K562 (cell line): ENCODE data around the gene TMEM208. TPM values are rescaled to one million over a fixed set of nuclear protein-coding genes. Genes with fewer than 3 reads are reported as not detected.
A peak's percentile ranks its signal among the peaks of the same experiment; 100 is the strongest.

Source experiments
- ATF7 ChIP-seq: fragments of 450-650 bp; IDR thresholded peaks from 2 replicates; pipeline ENCODE4 v1.7.1; 2014; ENCODE audit warnings: mild to moderate bottlenecking, moderate library complexity
- CBX1 ChIP-seq: sonication (generic); IDR thresholded peaks from 2 replicates; pipeline ENCODE4 v1.6.1; 2016; ENCODE audit warnings: antibody characterized with exemption, low read depth, mild to moderate bottlenecking
- FOXK1 ChIP-seq: sonication (generic); formaldehyde crosslinking; IDR thresholded peaks from 2 replicates; pipeline ENCODE4 v1.8.0; 2022; ENCODE audit warnings: missing genetic modification reagents, mild to moderate bottlenecking, borderline replicate concordance
- FOXM1 ChIP-seq, 2 experiments: fragments of 450-650 bp in 1 of 2; sonication (generic) in 1 of 2; formaldehyde crosslinking in 1 of 2; IDR thresholded peaks; 2 replicates each; pipeline versions ENCODE4 v1.6.1 to v1.9.0; 2017 to 2022; ENCODE audit warnings: low read depth in 2 of 2, mild to moderate bottlenecking in 2 of 2, missing genetic modification reagents in 1 of 2, moderate library complexity in 1 of 2
- GABPB1 ChIP-seq: sonication (generic); formaldehyde crosslinking; IDR thresholded peaks from 2 replicates; pipeline ENCODE4 v1.8.0; 2022; ENCODE audit warnings: mild to moderate bottlenecking, missing genetic modification reagents
- IRF9 ChIP-seq: fragments of 450-650 bp; IDR thresholded peaks from 2 replicates; pipeline ENCODE4 v1.6.1; 2016; ENCODE audit warnings: missing biosample characterization, missing genetic modification characterization
- JUNB ChIP-seq: fragments of 450-650 bp; formaldehyde crosslinking; conservative IDR thresholded peaks from 2 replicates; pipeline ENCODE4 v1.4.0; 2020; ENCODE audit warnings: mild to moderate bottlenecking
- POLR2A ChIP-seq: fragments of 450-650 bp; conservative IDR thresholded peaks from 2 replicates; pipeline ENCODE4 v1.6.1; 2016
- STAG1 ChIP-seq: sonication (generic); formaldehyde crosslinking; IDR thresholded peaks from 2 replicates; pipeline ENCODE4 v1.5.0; 2020; ENCODE audit warnings: missing genetic modification reagents, borderline replicate concordance
- ZBED1 ChIP-seq: IDR thresholded peaks from 2 replicates; pipeline ENCODE4 v1.6.1; 2014
- ZBTB9 ChIP-seq: fragments of 450-650 bp; formaldehyde crosslinking; IDR thresholded peaks from 2 replicates; pipeline ENCODE4 v1.4.0; 2020; ENCODE audit warnings: mild to moderate bottlenecking, moderate library complexity
- ZKSCAN3 ChIP-seq: fragments of 250-450 bp; sonication (Bioruptor Pico); IDR thresholded peaks from 2 replicates; pipeline ENCODE4 v1.4.0; 2020
- ZNF717 ChIP-seq: fragments of 250-450 bp; sonication (Bioruptor Pico); IDR thresholded peaks from 2 replicates; pipeline ENCODE4 v1.5.0; 2021
- polyA plus RNA-seq, 8 experiments: library from polyadenylated mRNA; depleted of rRNA in 4 of 8; stranded (reverse) in 5 of 8; unstranded in 3 of 8; fragments of >200 nt; fragmentation: Nextera tagmentation in 2 of 8; fragmentation: Illumina TruSeq in 1 of 8; extraction: Ambion mirVana in 2 of 8; extraction: Trizol in 1 of 8; gene quantifications; 2 replicates each; pipeline versions ENCODE4 v1.2.1 to v1.2.3, GENCODE V29; 2011 to 2014; ENCODE audit warnings: inconsistent platforms in 1 of 8, missing spikeins in 1 of 8
- total RNA-seq, 7 experiments: library from RNA; depleted of rRNA in 6 of 7; stranded (reverse); fragments of >200 nt in 6 of 7; fragmentation: Illumina TruSeq in 2 of 7; extraction: Trizol in 2 of 7; gene quantifications; 2 replicates each; pipeline versions ENCODE4 v1.2.1 to v1.2.3, GENCODE V29; 2011 to 2021; ENCODE audit warnings: low replicate concordance in 1 of 7
- TF ChIP-seq, protein P1 (sequence below), 2 experiments: fragments of 250-450 bp in 1 of 2; fragments of 450-650 bp in 1 of 2; sonication (Bioruptor Pico) in 1 of 2; IDR thresholded peaks; 2 replicates each; pipeline versions ENCODE4 v1.6.1 to v1.8.0; 2016 to 2021; ENCODE audit warnings: mild to moderate bottlenecking in 2 of 2, moderate library complexity in 2 of 2, missing compliant biosample characterization in 1 of 2, missing genetic modification characterization in 1 of 2
- TF ChIP-seq, protein P2 (sequence below): fragments of 450-650 bp; IDR thresholded peaks from 2 replicates; pipeline ENCODE4 v1.6.1; 2016; ENCODE audit warnings: low read depth

TMEM208 gene
- total and polyA plus RNA-seq, 9 of the 15 experiments (the other 6 are each of a cell fraction or from before 2014, with no cell fraction given), result 31.8 to 239 (median 54.3) TPM

GRCh38 chr16:67184995-67185650 is 41.8 kb upstream of the TMEM208 start (continued):
- TF ChIP-seq STAG1 (CRISPR knock-in tag), result peak; percentile 76; the same call in 1 of the 2 replicates
- TF ChIP-seq ZKSCAN3, result no peak
- TF ChIP-seq JUNB (CRISPR knock-in tag), result no peak
- TF ChIP-seq, protein P1, sequence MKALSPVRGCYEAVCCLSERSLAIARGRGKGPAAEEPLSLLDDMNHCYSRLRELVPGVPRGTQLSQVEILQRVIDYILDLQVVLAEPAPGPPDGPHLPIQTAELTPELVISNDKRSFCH (CRISPR knock-in tag; IDR thresholded peaks at IDR 0.05), result no peak
- TF ChIP-seq, protein P1 (tag; IDR thresholded peaks at IDR 0.05), result 0 out of 2 replicates have a peak, but pooled peaks have one; percentile 60
- TF ChIP-seq ZNF717 (CRISPR knock-in tag), result no peak
- TF ChIP-seq ZBED1, result no peak
- no peak for TF ChIP-seq IRF9 (tag)
- no peak for TF ChIP-seq POLR2A
- TF ChIP-seq, protein P2, sequence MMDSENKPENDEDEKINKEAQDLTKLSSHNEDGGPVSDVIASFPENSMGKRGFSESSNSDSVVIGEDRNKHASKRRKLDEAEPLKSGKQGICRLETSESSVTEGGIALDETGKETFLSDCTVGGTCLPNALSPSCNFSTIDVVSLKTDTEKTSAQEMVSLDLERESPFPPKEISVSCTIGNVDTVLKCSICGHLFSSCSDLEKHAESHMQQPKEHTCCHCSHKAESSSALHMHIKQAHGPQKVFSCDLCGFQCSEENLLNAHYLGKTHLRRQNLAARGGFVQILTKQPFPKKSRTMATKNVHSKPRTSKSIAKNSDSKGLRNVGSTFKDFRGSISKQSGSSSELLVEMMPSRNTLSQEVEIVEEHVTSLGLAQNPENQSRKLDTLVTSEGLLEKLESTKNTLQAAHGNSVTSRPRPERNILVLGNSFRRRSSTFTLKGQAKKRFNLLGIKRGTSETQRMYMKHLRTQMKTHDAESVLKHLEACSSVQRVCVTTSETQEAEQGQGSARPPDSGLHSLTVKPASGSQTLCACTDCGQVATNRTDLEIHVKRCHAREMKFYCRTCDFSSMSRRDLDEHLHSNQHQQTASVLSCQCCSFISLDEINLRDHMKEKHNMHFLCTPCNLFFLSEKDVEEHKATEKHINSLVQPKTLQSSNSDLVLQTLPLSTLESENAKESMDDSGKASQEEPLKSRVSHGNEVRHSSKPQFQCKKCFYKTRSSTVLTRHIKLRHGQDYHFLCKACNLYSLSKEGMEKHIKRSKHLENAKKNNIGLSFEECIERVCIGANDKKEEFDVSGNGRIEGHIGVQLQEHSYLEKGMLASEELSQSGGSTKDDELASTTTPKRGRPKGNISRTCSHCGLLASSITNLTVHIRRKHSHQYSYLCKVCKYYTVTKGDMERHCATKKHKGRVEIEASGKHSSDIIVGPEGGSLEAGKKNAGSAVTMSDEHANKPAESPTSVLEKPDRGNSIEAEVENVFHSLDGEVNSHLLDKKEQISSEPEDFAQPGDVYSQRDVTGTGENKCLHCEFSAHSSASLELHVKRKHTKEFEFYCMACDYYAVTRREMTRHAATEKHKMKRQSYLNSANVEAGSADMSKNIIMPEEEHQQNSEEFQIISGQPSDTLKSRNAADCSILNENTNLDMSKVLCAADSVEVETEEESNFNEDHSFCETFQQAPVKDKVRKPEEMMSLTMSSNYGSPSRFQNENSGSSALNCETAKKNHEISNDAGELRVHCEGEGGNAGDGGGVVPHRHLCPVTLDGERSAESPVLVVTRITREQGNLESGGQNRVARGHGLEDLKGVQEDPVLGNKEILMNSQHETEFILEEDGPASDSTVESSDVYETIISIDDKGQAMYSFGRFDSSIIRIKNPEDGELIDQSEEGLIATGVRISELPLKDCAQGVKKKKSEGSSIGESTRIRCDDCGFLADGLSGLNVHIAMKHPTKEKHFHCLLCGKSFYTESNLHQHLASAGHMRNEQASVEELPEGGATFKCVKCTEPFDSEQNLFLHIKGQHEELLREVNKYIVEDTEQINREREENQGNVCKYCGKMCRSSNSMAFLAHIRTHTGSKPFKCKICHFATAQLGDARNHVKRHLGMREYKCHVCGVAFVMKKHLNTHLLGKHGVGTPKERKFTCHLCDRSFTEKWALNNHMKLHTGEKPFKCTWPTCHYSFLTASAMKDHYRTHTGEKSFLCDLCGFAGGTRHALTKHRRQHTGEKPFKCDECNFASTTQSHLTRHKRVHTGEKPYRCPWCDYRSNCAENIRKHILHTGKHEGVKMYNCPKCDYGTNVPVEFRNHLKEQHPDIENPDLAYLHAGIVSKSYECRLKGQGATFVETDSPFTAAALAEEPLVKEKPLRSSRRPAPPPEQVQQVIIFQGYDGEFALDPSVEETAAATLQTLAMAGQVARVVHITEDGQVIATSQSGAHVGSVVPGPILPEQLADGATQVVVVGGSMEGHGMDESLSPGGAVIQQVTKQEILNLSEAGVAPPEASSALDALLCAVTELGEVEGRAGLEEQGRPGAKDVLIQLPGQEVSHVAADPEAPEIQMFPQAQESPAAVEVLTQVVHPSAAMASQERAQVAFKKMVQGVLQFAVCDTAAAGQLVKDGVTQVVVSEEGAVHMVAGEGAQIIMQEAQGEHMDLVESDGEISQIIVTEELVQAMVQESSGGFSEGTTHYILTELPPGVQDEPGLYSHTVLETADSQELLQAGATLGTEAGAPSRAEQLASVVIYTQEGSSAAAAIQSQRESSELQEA, result no peak
- TF ChIP-seq ATF7, result peak; percentile 40; the same call in 1 of the 2 replicates
- no peak for TF ChIP-seq FOXM1 (IDR thresholded peaks at IDR 0.05; ENCODE audit: low read depth)
- 0 out of 2 replicates have a peak, but pooled peaks have one; percentile 69 for TF ChIP-seq FOXM1 (CRISPR knock-in tag; IDR thresholded peaks at IDR 0.05; ENCODE audit: low read depth)
- TF ChIP-seq CBX1, result no peak
- TF ChIP-seq FOXK1 (CRISPR knock-in tag), result peak; percentile 74; the same call in 1 of the 2 replicates
- peak; percentile 86 for TF ChIP-seq GABPB1 (CRISPR knock-in tag)
- no peak for TF ChIP-seq ZBTB9 (CRISPR knock-in tag)
